HG02884 (cell line): ENCODE data around the gene PRDM7.
A peak's percentile ranks its signal among the peaks of the same experiment; 100 is the strongest.
"Not testable (repeated sequence)": the region's sequence is repeated elsewhere in the genome, so short reads cannot be mapped to it uniquely, and the experiment has no call there.

Source experiments
- ATAC-seq: cut with Tn5 transposase; IDR thresholded peaks from one replicate; pipeline ENCODE4 v1.9.1; 2021; ENCODE audit warnings: mild to moderate bottlenecking, moderate library complexity; ENCODE audit not compliant: unreplicated experiment

The PRDM7 gene

GRCh38 chr16:90077240-90077756 is at the start of gene PRDM7:
Gene PRDM7 (minus strand): TSS chr16:90077331. CDS start chr16:90075910, 1,421 bp downstream.
- peak; percentile 90 for ATAC-seq

- ATAC-seq = not testable (repeated sequence)
Observed at GRCh38 chr16:90121846-90122245, 44.7 kb upstream of the PRDM7 start.

GRCh38 chr16:90107617-90108016 is 30.5 kb upstream of the PRDM7 start:
- ATAC-seq = not testable (repeated sequence)

GRCh38 chr16:90107060-90107459 is 29.9 kb upstream of the PRDM7 start:
- not testable (repeated sequence) for ATAC-seq

- ATAC-seq = not testable (repeated sequence)
Observed at GRCh38 chr16:90106271-90106670, 29.1 kb upstream of the PRDM7 start.

GRCh38 chr16:90104725-90105124 is 27.6 kb upstream of the PRDM7 start:
- not testable (repeated sequence) for ATAC-seq

GRCh38 chr16:90102086-90102884 is 25.2 kb upstream of the PRDM7 start:
- not testable (repeated sequence) for ATAC-seq

- not testable (repeated sequence) for ATAC-seq
Observed at GRCh38 chr16:90101332-90101731, 24.2 kb upstream of the PRDM7 start.

GRCh38 chr16:90100790-90101189 is 23.7 kb upstream of the PRDM7 start:
- not testable (repeated sequence) for ATAC-seq

GRCh38 chr16:90100229-90100628 is 23.1 kb upstream of the PRDM7 start:
- ATAC-seq = not testable (repeated sequence)

GRCh38 chr16:90098936-90099335 is 21.8 kb upstream of the PRDM7 start:
- not testable (repeated sequence) for ATAC-seq

- ATAC-seq = not testable (repeated sequence)
Observed at GRCh38 chr16:90097010-90097684, 20.0 kb upstream of the PRDM7 start.

- ATAC-seq = not testable (repeated sequence)
Observed at GRCh38 chr16:90094791-90095190, 17.7 kb upstream of the PRDM7 start.

- ATAC-seq = not testable (repeated sequence)
Observed at GRCh38 chr16:90094296-90094695, 17.2 kb upstream of the PRDM7 start.

- ATAC-seq = not testable (repeated sequence)
Observed at GRCh38 chr16:90093799-90094198, 16.7 kb upstream of the PRDM7 start.

GRCh38 chr16:90092781-90093180 is 15.7 kb upstream of the PRDM7 start:
- ATAC-seq = not testable (repeated sequence)

- ATAC-seq = no peak
Observed at GRCh38 chr16:90084215-90084950, 7.3 kb upstream of the PRDM7 start.

GRCh38 chr16:90083139-90083538 is 6.0 kb upstream of the PRDM7 start:
- no peak for ATAC-seq

- ATAC-seq = no peak
Observed at GRCh38 chr16:90081606-90081970, 4.5 kb upstream of the PRDM7 start.

- no peak for ATAC-seq
Observed at GRCh38 chr16:90078579-90078895, 1.4 kb upstream of the PRDM7 start.
